HL-60 (cell line): ENCODE measurements around the gene GET4.

ENCODE experiments used
- GABPA ChIP-seq: IDR thresholded peaks from 2 replicates; pipeline ENCODE4 v1.6.1; 2012; ENCODE audit warnings: low read depth
- POLR2AphosphoS5 ChIP-seq: IDR thresholded peaks from 2 replicates; pipeline ENCODE4 v1.6.1; 2012; ENCODE audit warnings: low read depth
- TF ChIP-seq, protein P1 (sequence below): IDR thresholded peaks from one replicate; pipeline ENCODE4 v1.5.1; 2011; ENCODE audit warnings: low read length, control low read depth, inconsistent platforms; ENCODE audit not compliant: insufficient read depth

DNA sequence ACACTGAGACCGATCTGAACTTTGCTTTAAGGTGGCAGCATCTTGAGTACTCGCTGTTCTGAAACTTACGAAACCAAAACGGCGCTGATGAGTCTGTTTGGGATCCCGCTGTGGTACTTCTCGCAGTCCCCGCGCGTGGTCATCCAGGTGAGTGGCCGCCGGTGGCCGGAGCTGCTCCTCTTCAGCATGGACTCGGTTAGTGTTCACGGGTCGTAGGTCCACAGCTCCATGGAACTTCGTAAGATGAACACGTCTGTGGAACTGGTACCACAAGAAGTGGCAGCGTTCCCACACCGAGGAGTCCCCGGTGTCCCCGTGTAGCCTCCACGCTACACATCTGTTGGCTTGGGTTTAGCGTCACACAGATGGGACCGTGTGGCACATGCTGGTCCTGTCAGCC, 10.4 kb upstream of the GET4 start:
- no peak for TF ChIP-seq POLR2AphosphoS5
- TF ChIP-seq, protein P1, sequence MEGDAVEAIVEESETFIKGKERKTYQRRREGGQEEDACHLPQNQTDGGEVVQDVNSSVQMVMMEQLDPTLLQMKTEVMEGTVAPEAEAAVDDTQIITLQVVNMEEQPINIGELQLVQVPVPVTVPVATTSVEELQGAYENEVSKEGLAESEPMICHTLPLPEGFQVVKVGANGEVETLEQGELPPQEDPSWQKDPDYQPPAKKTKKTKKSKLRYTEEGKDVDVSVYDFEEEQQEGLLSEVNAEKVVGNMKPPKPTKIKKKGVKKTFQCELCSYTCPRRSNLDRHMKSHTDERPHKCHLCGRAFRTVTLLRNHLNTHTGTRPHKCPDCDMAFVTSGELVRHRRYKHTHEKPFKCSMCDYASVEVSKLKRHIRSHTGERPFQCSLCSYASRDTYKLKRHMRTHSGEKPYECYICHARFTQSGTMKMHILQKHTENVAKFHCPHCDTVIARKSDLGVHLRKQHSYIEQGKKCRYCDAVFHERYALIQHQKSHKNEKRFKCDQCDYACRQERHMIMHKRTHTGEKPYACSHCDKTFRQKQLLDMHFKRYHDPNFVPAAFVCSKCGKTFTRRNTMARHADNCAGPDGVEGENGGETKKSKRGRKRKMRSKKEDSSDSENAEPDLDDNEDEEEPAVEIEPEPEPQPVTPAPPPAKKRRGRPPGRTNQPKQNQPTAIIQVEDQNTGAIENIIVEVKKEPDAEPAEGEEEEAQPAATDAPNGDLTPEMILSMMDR, result no peak
- no peak for TF ChIP-seq GABPA
